Thyroid gland (tissue), 4 donors: ENCODE data around the gene SOX10. TPM values are rescaled to one million over a fixed set of nuclear protein-coding genes. Genes with fewer than 3 reads are reported as not detected.

ENCODE experiments used
- DNase-seq, 2 donors: peaks; one replicate each; pipeline ENCODE4 v3.0.0-alpha.2; 2019
- H3K27ac ChIP-seq, 3 donors: fragments of 200-600 bp; sonication (generic); 1 replicate in 2 of 3; 2 replicates in 1 of 3; pipeline ENCODE4 v1.5.1; 2016 to 2019; ENCODE audit warnings: mild to moderate bottlenecking in 1 of 3, moderate library complexity in 1 of 3
- H3K27me3 ChIP-seq: fragments of 200-600 bp; sonication (generic); one replicate; pipeline ENCODE4 v1.5.1; 2019
- H3K36me3 ChIP-seq, 2 donors: fragments of 200-600 bp; sonication (generic); one replicate each; pipeline ENCODE4 v1.5.1; 2016 to 2019
- H3K4me1 ChIP-seq, 2 donors: fragments of 200-600 bp; sonication (generic); one replicate each; pipeline ENCODE4 v1.5.1; 2017 to 2019
- H3K4me3 ChIP-seq, 3 donors: fragments of 200-600 bp; sonication (generic); replicated peaks in 1 of 3; 1 replicate in 2 of 3; 2 replicates in 1 of 3; pipeline ENCODE4 v1.5.1; 2016; ENCODE audit warnings: mild to moderate bottlenecking in 1 of 3
- H3K9me3 ChIP-seq: fragments of 200-600 bp; sonication (generic); one replicate; pipeline ENCODE4 v1.5.1; 2017
- CTCF ChIP-seq, 6 experiments: fragments of 200-600 bp in 3 of 6; fragments of 450-650 bp in 3 of 6; sonication (generic) in 3 of 6; IDR thresholded peaks; one replicate each; pipeline ENCODE4 v1.5.1; 2016 to 2019; ENCODE audit warnings: antibody characterized with exemption in 6 of 6, mild to moderate bottlenecking in 2 of 6, inconsistent platforms in 1 of 6, moderate library complexity in 1 of 6
- POLR2A ChIP-seq, 2 donors: fragments of 450-650 bp; IDR thresholded peaks; one replicate each; pipeline ENCODE4 v1.6.1; 2017; ENCODE audit warnings: antibody characterized with exemption in 2 of 2, mild to moderate bottlenecking in 2 of 2, moderate library complexity in 1 of 2
- WGBS, 2 donors: methylation state at CpG; one replicate each; pipeline ENCODE4 v1.1.5; 2017; 5-methylcytosine and 5-hydroxymethylcytosine counted together
- intact Hi-C: fragments of 100-400 bp; cut with DNase I; formaldehyde crosslinking; loops from one replicate; pipeline ENCODE4 v1.15.1; 2023
- total RNA-seq, 4 donors: library from RNA; depleted of rRNA; stranded (reverse); fragments of >200 nt; gene quantifications; one replicate each; pipeline ENCODE4 v1.2.3, GENCODE V29; 2016

SOX10 gene
- total RNA-seq, 4 donors from 2014 or later, result 0.34 TPM; not detected in 3

DNA sequence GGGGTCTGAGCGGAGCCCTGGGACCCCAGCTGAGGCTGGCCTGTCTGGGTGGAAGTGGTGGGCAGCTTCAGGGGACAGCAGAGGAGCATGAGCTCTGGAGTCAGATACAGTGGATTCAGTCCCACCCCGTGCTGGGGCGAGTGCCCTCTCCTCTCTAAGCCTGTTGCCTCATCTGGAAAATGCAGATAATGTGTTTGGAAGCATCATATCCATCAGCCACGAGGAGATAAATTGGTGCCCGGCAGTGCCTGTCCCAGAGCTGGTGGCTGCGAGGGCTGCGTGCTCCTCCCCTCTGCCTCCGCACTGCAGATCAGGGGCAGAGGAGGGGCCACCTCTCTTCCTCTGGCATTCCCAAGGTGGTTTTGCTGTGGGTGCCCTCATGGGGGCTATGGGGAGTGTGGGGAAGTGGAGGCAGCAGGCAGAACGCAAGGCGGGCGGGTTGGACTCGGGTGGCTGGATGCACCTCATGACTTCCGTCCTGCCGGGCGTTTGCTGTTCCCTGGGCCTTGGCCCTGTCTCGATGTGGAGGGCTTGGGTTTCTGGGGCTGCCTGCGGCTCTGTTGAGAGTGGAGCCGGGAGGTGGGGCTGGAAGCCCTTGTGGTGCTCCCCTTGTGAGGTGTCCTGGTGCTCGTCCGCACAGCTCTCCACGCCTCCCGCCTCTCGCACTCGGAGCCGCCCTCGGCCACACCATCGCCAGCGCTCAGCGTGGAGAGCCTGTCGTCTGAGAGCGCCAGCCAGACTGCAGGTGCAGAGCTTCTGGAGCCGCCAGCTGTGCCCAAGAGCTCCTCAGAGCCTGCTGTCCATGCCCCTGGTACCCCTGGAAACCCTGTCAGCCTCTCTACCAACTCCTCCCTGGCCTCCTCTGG, 57.4 kb downstream of the SOX10 start:
- no peak overlapping the region for H3K27ac ChIP-seq
- H3K4me3 ChIP-seq, result no peak overlapping the region
- peaks cover 0 to 13% of the 10 kb centered on the region in 2 donors for H3K4me1 ChIP-seq
- intact Hi-C loops, result no loop called here
- WGBS, 2 donors, result 96% methylated on average over 24 to 26 of the region's 32 CpGs
- no peaks in the 10 kb centered on the region for H3K9me3 ChIP-seq
- DNase-seq, result no peak
- peaks cover 19 to 38% of the 10 kb centered on the region in 2 donors for H3K36me3 ChIP-seq
- no peak for TF ChIP-seq POLR2A (IDR thresholded peaks at IDR 0.05)
- TF ChIP-seq CTCF (IDR thresholded peaks at IDR 0.05), result no peak
- no peaks in the 10 kb centered on the region for H3K27me3 ChIP-seq

- Histone ChIP-seq H3K36me3 (peaks cover 24 to 38% of the 10 kb centered on the region in 2 donors), H3K4me1 (peaks cover 0 to 13% of the 10 kb centered on the region in 2 donors), H3K27ac (no peak overlapping the region), H3K27me3 (no peaks in the 10 kb centered on the region), H3K9me3 (no peaks in the 10 kb centered on the region), H3K4me3 (no peak overlapping the region)
- no peak for TF ChIP-seq CTCF (IDR thresholded peaks at IDR 0.05)
- TF ChIP-seq POLR2A (IDR thresholded peaks at IDR 0.05), result no peak
- intact Hi-C loops, result no loop called here
- no peak for DNase-seq
- 97% methylated on average over 7 of the region's 7 CpGs; no CpG with 5 or more reads in 1 of the 2 donors for WGBS, 2 donors
These were observed 58.0 kb downstream of the SOX10 start for GRCh38 chr22:37926358-37926757.

- H3K27me3 ChIP-seq, result no peaks in the 10 kb centered on the region
- no peak for DNase-seq
- intact Hi-C loops, result no loop called here
- no peak overlapping the region for H3K27ac ChIP-seq
- TF ChIP-seq POLR2A (IDR thresholded peaks at IDR 0.05) (no peak), CTCF (IDR thresholded peaks at IDR 0.05) (no peak)
- WGBS, 2 donors, result 95 to 96% methylated on average over 3 to 15 of the region's 15 CpGs
- H3K4me3 ChIP-seq, result no peak overlapping the region
- no peaks in the 10 kb centered on the region for H3K9me3 ChIP-seq
- peaks cover 25 to 38% of the 10 kb centered on the region in 2 donors for H3K36me3 ChIP-seq
- peaks cover 0 to 9% of the 10 kb centered on the region in 2 donors for H3K4me1 ChIP-seq
These were observed 58.6 kb downstream of the SOX10 start for GRCh38 chr22:37925767-37926166.

DNA sequence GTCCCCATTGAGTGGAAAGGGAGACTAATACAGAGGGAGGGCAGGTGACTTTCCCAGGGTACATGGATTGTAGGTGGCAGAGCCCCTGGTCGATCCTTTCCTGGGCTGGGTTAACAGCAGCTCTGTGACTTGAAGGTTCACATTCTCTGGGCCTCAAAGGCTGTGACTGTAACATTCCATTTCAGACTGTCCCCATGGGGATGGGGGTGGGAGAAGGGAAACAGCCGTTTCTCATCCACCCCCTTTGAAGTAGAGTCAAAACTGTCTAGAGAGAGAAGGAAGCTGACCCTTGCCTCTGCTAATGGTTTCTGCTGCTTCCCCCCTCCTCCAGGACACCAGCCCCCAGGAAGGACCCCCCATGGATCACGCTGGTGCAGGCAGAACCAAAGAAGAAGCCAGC, 59.0 kb downstream of the SOX10 start:
- Histone ChIP-seq H3K27ac (no peak overlapping the region), H3K36me3 (peaks cover 25 to 38% of the 10 kb centered on the region in 2 donors), H3K4me3 (no peak overlapping the region), H3K27me3 (no peaks in the 10 kb centered on the region), H3K4me1 (peaks cover 0 to 5% of the 10 kb centered on the region in 2 donors), H3K9me3 (no peaks in the 10 kb centered on the region)
- TF ChIP-seq POLR2A (IDR thresholded peaks at IDR 0.05), result no peak
- no peak for TF ChIP-seq CTCF (IDR thresholded peaks at IDR 0.05)
- no peak for DNase-seq
- WGBS, 2 donors, result 67 to 82% methylated on average over 2 to 3 of the region's 3 CpGs
- intact Hi-C loops, result no loop called here

DNA sequence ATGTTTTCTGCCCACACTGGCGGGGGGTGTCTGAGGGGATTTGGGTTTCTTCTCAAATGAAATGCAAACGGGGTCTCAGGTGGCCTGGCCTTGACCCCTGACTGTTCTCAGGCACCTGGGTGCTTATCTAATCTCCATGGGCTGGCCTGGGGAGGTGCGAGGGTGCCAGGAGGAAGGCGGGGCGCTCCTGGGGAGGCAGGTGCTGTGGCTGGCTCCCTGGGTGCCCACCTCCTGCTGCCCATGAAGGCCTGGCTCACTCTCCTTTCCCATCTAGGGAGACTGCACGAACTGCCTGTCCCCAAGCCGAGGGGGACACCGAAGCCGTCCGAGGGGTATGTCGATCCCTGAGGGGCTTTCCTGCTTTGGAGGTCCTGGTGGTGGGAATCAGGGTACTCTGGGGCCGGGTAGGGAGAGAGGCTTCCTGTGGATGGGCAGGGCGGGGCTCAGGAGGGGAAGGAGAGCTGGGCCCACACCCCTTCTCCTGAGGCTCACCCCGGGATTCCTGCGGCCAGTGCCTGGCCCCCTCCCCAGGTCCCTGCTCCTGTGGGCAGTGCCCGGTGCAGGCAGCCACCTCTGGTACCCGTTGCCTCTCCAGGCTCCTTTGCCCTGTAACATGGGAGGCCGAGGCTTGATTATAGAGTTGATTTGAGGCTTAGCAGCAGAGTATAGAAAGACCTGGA, 59.8 kb downstream of the SOX10 start:
- TF ChIP-seq POLR2A (IDR thresholded peaks at IDR 0.05) (no peak), CTCF (IDR thresholded peaks at IDR 0.05) (no peak)
- peaks cover 0 to 4% of the 10 kb centered on the region in 2 donors for H3K4me1 ChIP-seq
- DNase-seq, result no peak
- intact Hi-C loops, result no loop called here
- H3K27ac ChIP-seq, result no peak overlapping the region
- no peaks in the 10 kb centered on the region for H3K9me3 ChIP-seq
- H3K36me3 ChIP-seq, result peaks cover 25 to 38% of the 10 kb centered on the region in 2 donors
- H3K4me3 ChIP-seq, result no peak overlapping the region
- 96% methylated on average over 7 to 13 of the region's 18 CpGs for WGBS, 2 donors
- H3K27me3 ChIP-seq, result no peaks in the 10 kb centered on the region
